NCI-H1105 treated with DMSO at 0.1 percent for 48 hours (cell line): ENCODE results near the gene PALD1.
A peak's percentile ranks its signal among the peaks of the same experiment; 100 is the strongest.

Source experiments
- DNase-seq: peaks from one replicate; lab custom pipeline; 2025; lab: John Stamatoyannopoulos, UW

Gene PALD1

DNA sequence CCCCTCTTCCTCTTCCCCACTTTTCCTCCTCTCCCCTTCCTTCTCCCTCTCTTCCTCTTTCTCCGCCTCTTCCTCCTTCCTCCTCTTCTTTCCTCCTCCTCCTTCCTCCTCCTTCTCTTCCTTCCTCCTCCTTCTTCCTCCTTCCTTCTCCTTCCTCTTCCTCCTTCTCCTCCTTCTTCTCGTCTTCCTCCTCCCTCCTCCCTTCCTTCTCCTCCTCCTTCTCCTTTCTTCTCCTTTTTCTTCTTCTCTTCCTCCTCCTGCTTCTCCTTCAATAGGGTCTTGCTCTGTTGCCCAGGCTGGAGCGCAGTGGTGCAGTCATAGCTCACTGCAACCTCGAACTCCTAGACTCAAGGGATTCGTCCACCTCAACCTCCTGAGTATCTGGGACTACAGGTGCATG, 56.9 kb downstream of the PALD1 start:
- DNase-seq: no peak

DNA sequence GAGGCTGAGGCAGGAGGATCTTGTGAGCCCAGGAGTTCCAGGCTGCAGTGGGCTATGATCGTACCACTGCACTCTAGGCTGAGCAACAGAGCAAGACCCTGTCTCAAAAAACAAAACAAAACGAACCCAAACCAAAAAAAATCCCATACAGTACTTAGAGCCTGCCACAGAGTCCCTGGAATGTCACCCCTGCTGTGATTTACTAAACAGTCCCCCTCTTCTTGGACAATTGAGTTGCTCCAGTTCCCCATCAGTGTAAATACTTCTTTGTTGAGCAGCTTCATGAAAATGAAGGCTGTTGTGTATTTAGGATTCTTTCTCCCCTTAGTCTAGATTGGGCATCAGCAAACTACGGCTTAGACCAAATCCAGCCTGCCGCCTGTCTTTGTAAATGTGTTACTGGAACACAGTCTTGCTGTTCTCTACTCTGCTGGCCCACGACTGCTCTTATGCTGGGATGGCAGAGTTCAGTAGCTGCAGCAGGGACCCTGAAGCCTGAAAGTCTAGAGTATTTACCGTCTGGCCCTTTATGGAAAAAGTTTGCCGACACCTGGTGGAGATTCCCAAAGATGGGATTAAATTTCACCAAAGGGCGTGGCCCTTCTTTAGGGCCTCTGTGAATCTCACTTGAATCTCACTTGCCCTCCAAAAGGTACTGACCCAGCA, 57.8 kb downstream of the PALD1 start:
- no peak for DNase-seq

GRCh38 chr10:70537398-70538194, 59.0 kb downstream of the PALD1 start:
- DNase-seq: no peak

- no peak for DNase-seq
These were observed 59.6 kb downstream of the PALD1 start for GRCh38 chr10:70538195-70538520.

GRCh38 chr10:70538731-70539338, 60.3 kb downstream of the PALD1 start:
- DNase-seq: no peak

DNA sequence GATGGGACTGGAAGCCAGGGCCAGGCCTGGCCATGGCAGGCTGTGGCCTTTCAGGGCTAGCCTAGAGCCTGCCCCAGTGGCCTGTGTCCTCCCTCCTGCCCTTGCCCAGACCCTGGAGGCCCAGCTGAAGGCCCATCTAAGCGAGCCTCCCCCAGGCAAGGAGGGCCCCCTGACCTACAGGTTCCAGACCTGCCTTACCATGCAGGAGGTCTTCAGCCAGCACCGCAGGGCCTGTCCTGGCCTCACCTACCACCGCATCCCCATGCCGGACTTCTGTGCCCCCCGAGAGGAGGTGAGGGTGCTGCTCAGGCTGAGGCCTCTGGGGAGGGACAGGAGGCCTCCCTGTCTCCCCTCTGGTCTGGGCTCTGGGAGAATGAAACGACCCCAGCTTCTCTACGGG, 60.9 kb downstream of the PALD1 start:
- no peak for DNase-seq

DNA sequence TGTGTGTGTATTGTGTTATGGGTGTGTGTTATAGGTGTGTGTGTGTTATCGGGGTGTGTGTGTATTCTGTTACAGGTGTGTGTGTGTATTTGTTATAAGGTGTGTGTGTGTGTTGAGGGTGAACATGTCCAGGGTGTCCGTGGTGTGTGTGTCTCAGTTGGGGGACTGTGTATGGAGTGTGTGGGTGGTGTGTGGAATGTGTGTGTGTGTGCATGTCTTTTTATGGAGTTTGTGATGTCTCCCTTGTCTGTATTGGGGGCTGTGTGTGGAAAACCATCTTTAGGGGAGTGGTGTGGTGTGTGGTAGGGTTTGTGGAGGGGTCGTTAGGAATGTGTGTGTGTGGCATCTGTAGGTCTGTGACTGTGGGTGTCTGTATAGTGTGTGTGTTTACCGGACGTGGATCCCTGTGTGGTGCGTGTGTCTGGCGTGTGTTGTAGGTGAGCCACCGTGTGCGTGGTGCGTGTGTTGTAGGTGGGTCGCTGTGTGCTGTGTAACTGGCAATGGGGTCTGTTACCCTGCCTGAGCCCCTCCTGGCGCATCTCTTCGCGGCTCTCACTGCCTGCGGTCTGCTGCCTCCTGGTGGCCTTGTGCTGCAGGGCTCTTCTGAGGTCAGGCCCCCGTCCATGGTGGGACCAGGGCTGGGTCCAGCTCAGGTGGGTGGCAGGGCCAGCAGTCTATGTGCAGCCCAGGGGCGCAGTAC, 61.7 kb downstream of the PALD1 start:
- no peak for DNase-seq

- no peak for DNase-seq
These were observed 62.3 kb downstream of the PALD1 start for GRCh38 chr10:70540789-70541360.

- DNase-seq: no peak
These were observed 63.4 kb downstream of the PALD1 start for GRCh38 chr10:70541736-70542564.

- DNase-seq: no peak
These were observed 64.0 kb downstream of the PALD1 start for GRCh38 chr10:70542565-70542938.

- DNase-seq: no peak
These were observed 65.3 kb downstream of the PALD1 start for GRCh38 chr10:70543911-70544310.

GRCh38 chr10:70544431-70545340, 66.1 kb downstream of the PALD1 start:
- DNase-seq: peak; percentile 48

DNA sequence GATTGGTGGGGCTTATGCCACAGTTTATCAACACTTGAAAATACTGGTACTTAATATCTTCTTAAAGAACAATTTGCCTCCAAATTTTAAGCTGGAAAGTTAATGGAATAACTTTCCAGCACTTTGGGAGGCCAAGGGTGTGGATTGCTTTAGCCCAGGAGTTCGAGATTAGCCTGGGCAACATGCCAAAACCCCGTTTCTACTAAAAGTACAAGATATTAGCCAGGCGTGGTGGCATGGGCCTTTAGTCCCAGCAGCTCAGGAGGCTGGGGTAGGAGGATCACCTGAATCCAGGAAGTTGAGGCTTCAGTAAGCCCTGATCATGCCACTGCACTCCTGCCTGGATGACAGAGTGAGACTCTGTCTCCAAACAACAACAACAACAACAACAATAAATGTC, 68.0 kb downstream of the PALD1 start:
- DNase-seq: no peak

DNA sequence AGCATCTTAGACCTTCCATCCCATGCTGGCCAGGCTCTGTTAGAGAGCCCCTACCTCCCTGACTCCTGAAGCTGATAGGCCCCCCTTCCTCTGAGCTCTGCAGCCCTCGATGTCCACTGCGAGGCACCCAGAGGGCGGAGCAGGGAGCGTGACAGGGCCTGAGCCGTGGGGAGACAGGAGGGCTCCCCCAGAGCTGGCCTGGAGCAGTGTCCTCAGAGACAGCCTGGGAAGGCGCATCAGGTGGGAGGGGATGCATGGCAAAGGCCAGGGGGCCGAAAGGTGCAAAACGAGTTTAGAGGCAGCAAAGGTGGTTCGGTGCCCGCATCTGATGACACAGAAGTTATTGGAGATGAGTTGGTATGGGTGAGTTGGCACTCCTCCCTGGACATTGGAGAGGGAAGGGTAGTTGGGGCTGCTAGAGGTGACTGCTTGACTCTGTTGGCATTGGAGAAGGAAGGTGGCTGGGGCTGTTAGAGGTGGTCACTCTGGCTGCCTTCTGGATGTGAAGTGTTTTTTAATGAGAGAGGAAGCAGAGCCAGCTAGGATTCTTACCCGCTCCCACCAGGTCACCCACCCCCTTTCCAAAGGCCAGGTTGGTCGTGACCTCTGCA, 70.9 kb downstream of the PALD1 start:
- no peak for DNase-seq

GRCh38 chr10:70549962-70550458, 71.4 kb downstream of the PALD1 start:
- peak; percentile 41 for DNase-seq

DNA sequence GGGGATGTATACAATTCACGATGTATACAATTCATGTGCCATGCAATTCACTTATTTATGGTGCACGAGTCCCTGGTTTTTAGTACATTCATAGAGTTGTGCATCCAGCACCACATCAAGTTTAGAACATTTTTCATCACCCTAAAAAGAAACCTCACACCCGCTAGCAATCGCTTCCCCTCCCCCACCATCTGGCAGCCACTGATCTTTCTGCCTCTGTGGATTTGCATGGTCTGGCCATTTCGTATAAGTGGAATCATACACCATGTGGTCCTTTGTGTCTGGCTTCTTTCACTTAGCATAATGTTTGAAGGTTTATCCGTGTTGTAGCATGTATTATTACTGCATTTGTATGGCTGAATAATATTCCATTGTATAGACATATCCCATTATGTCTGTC, 71.9 kb downstream of the PALD1 start:
- no peak for DNase-seq

GRCh38 chr10:70551466-70551865, 72.9 kb downstream of the PALD1 start:
- no peak for DNase-seq

DNA sequence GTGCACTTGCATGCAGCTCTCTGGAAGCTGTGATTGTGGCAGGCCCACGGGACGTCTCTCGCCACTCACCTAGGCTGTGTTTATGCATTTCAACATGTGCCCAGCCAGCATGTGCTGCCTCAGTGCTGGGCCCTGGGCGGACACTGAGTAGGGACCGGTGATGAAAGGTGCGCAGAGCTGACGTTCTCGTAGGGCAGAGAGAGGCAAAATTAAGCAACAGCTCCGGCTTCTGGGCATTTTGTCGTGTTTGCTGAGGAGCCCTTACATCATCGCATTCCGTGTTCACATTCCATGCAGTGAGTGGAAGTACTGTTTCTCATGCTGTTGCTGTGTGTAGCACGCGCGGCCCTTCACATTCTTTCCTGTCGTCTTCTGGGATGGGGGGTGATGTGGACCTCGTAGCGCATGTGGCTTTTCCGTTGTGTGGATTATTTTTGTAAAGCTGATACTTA, 73.4 kb downstream of the PALD1 start:
- no peak for DNase-seq

GRCh38 chr10:70552586-70552985, 74.0 kb downstream of the PALD1 start:
- no peak for DNase-seq

DNA sequence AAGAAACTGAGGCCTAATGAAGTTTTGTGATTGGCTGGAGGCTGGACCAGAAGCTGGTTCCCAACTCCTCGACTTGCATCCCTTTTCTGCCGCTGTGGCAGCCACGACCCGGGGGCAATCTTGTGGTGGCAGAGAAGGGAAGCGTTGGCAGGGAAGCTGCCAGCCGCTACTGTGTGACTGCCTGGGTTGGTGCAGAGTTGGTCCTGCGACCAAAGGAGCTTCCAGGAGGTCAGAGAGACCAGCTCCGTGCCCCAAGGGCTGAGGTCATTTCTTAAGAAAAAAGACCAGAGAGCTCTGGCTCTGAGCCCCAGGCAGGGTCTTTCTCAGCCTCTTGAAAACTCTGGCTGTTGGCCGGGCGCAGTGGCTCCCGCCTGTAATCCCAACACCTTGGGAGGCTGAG, 76.8 kb downstream of the PALD1 start:
- no peak for DNase-seq
